ENCODE results near the gene POU2F1.

The POU2F1 gene

DNA sequence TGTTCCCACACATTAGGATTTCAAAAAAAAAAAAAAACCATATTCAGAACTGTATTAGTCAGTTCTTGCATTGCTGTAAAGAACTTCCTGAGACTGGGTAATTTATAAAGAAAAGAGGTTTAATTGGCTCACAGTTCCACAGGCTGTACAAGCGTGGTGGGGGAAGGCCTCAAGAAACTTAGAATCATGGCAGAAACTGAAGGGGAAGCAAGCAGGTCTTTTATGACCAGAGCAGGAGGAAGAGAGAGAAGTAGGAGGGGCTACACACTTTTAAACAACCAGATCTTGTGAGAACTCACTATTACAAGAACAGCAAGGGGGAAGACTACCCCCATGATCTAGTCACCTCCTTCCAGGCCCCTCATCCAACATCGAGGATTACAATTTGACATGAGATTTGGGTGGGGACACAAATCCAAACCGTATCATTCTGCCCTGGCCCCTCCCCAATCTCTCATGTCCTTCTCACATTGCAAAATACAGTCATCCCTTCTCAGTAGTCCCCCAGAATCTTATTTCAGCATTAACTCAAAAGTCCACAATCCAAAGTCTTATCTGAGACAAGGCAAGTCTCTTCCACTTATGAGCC lies 51.8 kb downstream of the POU2F1 start:
- DNase-seq (ENCODE audit: low read depth) = no peak

DNA sequence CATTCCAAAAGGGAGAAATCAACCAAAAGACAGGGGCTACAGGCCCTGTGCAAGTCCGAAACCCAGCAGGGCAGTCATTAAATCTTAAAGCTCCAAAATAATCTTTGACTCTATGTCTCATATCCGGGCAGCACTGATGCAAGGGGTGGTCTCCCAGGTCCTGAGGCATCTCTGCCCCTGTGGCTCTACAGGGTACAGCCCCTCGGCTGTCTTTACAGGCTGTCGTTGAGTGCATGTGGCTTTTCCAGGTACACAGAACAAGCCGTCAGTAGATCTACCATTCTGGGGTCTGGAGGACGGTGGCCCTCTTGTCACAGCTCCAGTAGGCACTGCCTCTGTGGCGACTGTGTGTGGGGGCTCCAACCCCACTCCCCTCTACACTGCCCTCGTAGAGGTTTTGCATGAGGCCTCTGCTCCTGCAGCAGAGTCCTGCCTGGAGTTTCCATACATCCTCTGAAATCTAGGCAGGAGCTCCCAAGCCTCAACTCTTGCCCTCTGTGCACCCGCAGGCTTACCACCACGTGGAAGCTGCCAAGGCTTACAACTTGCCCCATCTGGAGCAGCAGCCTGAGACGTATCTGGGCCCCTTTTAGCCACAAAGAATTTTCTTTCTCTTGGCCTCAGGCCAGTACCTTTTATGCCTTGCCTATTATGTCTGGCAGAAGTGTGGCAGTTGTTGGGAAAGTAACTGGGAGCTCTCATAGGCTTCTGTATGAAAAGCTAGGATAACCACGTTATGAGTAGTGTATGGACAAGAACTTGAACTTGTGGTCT lies 52.5 kb downstream of the POU2F1 start:
- no peak for DNase-seq (ENCODE audit: low read depth)

DNA sequence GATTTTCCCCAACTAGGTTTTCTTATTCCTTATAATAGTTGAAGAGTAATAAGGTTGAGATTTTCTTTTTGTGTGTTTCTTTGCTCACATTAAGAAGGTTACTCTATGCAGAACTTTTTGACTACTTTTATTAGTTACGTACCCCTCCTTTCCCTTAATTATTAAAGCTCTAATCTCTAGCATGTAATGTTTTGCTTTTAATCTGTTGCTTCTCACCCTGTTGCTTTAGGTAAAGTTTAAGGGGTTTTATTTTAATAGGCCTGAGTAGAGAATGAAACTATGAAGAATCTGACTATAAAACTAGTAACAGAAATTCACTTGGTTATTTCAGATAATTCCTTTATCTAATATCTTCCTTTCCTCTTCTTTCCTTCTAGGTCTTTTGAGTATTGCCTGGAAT lies 53.4 kb downstream of the POU2F1 start:
- no peak for DNase-seq (ENCODE audit: low read depth)

DNA sequence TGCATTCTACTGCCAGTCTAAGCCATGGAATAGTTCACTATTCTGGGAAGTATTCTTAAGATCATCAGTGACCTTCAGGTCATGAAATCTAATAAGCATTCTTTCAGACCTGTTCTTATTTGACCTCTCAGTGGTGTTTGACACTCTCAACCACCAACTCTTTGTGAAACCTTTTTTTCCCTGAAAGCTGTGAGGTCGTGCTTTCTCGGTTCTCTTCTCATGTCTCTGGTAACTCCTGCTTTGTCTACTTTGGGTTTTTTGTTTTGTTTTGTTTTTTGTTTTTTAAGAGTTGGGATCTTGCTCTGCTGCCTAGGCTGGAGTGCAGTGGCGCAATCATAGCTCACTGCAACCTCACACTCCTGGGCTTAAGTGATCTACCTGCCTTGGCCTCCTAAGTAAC lies 56.3 kb downstream of the POU2F1 start:
- no peak for DNase-seq (ENCODE audit: low read depth)

DNA sequence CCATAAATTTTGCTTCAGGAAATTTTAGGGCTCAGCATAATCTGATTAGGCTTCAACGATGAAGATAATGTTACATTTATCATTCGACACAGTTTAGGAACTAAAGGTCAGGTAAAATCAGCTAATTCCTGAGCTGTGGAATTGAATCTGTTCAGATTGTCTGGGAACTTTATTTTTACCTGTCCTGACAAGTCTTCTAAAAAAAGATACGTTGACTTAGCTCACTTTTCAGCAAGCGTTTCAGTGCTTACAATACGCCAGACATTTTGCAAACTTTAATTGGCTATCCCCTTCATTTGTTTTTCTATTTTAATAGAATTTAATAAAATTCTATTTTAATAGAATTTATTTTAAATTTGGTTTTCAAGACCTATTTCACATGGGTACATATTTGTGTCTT lies 57.8 kb downstream of the POU2F1 start:
- DNase-seq (ENCODE audit: low read depth) = no peak

DNA sequence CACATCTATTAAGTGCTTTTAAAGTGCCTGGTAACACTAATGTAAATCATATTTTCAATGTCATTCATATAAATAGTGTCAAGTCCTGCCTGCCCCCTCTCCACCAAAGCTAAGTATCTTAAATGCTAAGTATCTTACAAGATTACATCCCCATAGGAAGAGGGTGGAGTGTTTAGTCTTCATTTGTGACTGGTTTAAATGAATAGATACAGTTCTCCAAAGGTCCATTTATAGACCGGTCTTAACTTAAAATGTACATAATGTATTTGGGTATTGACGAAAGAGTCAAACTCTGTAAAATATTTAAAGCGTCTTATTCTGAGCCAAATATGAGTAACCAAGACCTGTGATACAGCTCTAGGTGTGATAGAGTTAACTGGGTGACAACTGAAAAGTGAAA lies 60.2 kb downstream of the POU2F1 start:
- DNase-seq (ENCODE audit: low read depth) = no peak

DNA sequence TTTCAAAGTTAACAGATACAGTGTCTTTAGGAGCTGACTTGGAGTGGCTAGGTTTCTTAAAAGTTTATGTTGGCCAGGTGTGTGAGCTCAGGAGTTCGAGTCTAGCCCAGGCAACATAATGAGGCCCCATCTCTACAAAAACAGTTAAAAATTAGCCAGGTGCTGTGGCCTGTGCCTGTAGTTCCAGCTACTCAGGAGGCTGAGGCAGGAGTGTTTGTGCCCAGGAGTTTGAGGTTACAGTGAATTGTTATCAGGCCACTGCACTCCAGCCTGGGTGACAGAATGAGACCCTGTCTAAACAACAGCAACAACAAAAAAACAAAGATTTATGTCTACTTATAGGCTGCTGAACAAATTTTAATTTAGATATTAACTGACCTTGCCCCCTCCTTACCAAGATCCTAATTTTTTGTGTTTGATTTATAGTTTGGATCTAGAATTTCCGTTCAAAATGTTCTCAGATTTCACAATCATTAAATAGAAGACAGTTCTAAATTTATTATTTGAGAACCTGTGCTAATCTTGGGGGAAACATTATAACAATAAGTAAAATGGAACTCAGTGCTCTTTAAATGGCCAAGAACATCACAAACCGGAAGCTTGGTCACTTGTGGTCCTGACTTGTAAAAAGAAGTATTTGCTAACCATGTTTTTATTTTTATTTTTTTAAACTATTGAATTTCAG lies 67.8 kb downstream of the POU2F1 start:
- DNase-seq (ENCODE audit: low read depth) = no peak

DNA sequence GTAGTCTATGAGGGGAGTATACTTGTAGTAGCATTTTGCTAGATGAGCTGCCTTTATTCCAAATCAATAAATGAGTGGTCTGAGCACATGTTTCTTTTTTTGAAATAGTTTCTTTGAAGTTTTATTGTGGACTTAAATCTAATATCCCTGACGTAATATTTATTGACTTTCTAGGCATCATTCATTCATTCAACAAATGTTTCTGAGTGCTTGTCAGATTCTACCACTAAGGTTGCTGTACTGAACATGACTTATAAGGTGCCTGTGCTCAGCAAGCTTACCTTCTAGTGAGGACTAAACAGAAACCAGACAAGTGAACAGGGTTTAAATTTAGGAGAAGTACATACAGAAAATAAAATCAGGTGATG lies 68.4 kb downstream of the POU2F1 start:
- no peak for DNase-seq (ENCODE audit: low read depth)

DNA sequence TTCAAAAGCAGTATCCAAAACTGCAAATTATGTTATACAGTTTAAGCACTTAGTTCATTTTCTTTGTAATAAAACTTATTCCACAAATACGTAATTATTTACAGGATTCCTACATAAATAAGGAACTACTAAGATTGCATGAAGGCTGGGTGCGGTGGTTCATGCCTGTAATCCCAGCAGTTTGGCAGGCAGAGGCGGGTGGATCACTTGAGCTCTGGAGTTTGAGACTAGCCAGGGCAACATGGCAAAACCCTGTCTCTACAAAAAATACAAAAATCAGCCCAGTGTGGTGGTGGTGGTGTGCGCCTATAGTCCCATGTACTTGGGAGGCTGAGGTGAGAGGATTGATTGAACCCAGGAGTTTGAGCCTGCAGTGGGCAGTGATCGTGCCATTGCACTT lies 69.3 kb downstream of the POU2F1 start:
- no peak for DNase-seq (ENCODE audit: low read depth)

DNA sequence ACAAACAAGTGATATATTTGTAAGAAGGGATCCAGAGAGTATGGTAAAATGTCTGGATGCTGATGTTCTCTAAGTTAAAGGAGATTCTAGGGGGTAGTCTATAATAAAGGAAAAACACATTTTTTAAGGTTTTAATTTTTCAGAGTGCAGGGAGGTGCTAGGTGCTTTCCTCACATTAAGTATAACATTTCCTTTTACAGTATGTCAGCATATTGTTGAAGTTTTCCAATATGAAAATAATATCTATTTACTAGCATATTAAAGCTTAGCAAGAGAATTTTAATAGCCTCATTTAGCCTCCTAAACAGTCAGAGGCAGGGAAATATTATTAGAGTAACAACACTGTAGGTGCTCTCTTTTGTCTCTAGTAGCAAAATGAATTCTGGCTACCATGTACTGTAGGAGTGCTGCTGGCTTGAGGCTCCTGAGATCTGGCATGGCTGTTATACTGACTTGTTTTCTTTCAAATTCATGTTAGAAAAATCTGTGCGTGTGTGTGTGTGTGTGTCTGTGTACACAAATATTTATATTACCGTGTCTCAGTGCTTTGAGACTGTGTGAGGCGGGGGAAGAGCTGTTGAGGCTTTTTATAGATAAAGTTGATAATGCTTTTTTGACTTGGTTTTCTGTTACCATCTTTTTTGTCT lies 71.0 kb downstream of the POU2F1 start:
- no peak for DNase-seq (ENCODE audit: low read depth)

DNA sequence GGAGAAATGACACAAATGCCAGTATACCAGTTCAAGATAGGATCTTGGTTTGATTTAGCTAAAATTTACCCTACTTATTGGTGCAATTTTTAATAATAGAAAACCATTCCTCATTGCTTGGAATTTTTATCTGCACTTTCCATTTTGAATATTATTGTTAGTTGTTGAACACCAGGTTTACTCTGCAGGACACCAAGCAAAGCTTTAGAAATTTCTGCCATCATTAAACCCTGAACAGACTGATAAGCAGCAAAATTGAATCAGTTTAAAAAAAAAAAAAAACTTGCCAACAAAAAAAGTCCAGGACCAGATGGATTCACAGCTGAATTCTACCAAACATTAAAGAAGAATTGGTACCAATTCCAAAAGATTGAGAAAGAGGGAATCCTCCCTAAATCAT lies 71.5 kb downstream of the POU2F1 start:
- no peak for DNase-seq (ENCODE audit: low read depth)

DNA sequence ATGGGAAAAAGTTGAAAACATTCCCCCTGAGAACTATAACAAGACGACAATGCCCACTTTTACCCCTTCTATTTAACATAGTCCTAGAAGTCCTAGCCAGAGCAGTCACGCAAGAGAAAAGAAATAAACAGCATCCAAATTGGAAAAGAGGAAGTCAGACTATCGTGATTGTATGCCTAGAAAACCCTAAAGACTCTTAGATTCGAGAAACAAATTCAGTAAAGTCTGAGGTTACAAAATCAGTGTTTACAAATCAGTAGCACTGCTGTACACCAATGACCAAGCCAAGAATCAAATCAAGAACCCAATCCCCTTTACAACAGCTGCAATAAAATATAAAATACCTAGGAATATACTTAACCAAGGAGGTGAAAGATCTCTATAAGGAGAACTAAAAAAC lies 72.4 kb downstream of the POU2F1 start:
- DNase-seq (ENCODE audit: low read depth) = no peak

DNA sequence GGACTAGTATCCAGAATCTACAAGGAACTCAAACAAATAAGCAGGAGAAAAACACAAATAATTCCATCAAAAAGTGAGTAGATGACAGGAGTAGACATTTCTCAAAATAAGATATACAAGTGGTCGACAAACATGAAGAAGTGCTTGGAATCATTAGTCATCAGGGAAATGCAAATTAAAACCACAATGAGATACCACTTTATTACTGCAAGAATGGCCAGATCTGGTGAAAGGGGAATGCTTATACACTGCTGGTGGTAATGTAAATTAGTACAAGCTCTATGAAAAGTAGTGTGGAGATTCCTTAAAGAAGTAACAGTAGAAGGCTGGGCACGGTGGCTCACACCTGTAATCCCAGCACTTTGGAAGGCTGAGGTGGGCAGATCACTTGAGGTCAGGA lies 73.8 kb downstream of the POU2F1 start:
- no peak for DNase-seq (ENCODE audit: low read depth)

DNA sequence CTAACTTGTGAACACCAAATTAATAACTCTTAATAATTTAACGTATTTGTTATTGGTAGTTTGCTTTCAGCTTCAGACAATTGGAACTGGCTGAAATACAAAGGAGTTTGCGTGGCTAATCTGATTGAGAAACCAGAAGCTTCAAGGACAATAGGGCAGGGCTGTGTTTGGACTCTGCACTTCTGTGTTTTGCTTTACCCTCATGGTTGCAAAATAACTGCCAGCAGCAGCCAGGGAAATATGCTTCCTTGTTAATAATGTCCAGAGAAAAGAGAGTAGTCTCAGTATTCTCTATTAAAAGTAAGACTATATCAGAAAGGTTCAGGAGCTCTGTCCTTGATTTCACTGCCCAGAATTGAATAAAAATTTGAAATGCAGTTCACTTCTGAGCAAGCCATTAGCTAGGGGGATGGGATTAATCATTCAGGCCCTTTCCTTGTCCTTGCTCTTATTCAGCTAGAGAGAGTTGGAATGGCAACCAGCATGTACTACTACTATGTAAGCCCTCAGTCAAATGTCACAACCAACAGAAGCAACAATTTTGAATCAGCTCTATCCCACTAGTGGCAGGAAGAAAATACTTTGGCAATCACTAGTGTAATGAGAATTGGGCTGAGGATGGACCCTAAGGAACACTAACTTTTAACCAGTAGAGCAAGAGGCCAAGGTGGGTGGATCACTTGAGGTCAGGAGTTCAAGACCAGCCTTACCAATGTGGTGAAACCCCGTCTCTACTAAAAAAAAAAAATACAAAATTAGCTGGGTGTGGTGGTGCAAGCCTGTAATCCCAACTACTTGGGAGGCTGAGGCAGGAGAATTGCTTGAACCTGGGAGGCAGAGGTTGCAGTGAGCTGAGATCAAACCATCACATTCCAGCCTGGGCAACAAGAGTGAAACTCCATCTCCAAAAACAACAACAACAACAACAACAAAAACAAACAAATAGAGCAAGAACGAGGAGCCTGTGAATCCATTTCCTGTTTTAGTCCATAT lies 76.8 kb downstream of the POU2F1 start:
- no peak for DNase-seq (ENCODE audit: low read depth)

DNA sequence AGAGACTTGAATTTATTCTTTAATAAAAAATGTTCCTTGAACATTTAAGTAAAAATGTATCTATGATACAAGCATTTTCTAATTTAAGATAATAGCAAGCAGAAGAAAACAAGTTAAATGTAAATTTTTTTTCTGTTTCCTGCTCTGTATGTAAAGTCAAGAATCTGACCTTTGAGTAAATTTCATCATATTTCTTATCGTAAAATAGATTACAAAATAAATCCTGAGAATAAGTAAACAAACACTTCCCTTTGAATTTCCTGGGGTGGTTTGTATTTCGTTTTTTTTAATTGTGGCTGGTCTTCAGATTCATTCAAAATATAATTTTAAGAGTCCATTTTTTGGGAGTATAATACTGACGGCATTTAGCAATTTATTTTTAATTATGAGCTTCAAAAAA lies 77.6 kb downstream of the POU2F1 start:
- DNase-seq (ENCODE audit: low read depth) = no peak

DNA sequence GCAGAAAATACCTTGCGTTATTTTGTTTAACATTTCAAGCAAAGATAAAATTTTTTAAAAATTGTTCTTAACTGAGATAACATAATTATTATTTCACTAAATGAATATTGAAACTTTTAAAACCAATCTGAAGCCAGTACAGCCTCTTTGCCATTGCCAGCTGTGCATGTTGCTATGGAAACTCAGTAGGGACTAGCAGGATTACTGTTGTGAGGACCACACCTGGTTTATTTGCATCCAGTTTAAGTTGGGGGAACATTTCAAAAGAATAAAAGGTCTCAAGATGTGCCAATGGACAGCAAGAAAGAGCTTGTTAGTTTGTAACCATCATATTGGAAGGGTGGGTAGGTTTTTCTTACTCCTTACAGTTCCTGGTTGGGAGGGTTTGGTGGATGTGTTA lies 80.7 kb downstream of the POU2F1 start:
- DNase-seq (ENCODE audit: low read depth) = no peak

DNA sequence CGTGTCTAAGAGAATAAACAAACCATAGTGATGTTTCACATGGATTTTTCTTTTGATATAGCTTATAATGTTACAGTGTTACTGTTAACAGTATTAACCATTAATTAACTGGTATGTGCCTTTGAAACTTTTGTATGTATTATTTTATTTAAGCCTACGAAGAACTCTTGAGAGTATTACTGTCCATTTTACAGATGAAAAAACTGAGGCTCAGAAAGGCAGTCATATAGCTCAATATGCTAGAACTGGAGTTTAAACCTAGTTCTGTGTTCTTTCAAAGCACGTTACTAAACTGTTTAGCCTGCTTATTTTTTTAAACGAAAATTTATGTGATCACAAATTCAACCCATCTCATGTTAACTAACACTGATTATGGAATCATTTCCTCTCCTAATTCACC lies 83.5 kb downstream of the POU2F1 start:
- no peak for DNase-seq (ENCODE audit: low read depth)

DNA sequence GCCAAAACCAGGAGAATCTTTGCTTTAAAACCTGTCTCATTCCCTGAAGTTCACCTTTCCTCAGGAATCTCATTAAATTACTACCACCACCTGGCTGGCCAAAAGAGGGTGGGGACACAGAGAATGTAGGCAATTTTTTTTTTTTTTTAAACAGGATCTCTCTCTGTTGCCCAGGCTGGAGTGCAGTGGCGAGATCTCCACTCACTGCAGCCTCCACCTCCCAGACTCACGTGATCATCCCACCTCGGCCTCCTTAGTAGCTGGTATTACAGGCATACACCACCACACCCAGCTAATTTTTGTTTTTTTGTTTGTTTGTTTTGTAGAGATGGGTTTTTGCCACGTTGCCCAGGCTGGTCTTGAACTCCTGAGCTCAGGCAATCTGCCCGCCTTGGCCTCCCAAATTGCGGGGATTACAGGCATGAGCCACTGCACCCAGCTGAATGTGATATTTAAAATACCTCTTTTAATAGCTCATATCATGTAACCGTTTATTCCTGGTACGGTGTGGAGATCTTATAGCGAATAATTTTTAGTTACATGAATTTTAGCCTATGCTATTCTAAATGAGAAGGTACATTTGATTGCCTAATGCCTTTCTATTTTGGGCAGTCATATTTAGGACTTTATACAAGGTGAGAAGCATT lies 84.5 kb downstream of the POU2F1 start:
- no peak for DNase-seq (ENCODE audit: low read depth)

DNA sequence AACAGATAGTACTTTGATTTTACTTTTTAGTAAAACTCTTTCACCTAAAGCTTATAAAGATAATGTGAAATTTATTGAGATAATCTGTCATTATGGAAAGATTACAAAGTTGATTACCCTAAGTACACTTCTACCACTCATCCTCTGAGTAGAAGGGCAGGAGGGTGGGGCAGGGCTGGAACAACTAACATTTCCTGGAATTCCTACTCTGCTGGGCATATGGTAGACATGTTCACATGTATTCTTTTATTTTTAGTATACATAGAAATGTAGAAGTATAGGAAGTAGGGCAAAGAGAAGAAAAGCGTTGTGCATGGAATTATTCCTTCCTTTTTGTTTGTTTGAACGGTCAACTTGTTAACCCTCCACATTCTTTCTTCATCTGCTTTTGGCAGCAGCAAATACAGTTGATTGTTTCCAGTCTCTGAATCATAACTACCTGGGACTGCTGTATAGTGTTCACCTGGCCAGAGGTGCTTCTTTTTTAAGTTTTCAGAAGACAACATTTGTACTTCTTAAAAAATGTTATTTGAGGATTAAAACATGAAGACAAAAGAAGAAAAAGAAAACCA lies 85.1 kb downstream of the POU2F1 start:
- DNase-seq (ENCODE audit: low read depth) = no peak

DNA sequence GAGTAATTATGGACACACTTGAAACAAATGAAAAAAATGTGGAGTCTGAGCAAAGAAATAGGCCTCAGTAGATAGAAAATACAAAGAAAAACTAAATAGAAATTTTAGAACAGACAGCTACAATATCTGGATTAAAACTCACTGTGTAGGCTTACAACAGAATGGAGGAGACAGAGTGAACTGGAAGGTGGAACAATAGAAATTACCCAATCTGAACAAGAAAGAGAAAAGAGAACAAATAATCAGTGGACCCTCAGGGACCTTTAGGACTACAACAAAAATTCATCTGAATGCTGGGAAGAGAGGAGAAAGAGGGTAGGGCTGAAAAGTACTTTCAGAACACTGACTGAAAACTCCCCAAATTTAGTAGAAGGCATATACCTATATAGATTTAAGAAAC lies 90.0 kb downstream of the POU2F1 start:
- no peak for DNase-seq (ENCODE audit: low read depth)

DNA sequence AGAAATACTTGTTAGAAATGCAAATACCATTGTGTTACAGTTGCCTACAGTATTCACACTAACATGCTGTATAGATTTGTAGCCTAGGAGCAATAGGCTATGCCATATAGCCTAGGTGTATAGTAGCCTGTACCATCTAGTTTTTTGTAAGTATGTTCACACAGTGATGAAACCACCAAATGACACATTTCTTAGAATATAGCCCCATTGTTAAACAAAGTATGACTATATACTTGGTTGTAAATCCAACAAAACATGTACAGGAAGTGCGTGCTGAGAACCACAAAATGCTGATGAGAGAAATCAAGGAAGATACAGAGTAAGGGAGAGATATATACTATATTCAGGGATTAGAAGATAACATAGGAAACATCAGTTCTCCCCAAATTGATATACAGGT lies 92.2 kb downstream of the POU2F1 start:
- DNase-seq (ENCODE audit: low read depth) = no peak
